ENCODE results near the gene CDC5L.

DNA sequence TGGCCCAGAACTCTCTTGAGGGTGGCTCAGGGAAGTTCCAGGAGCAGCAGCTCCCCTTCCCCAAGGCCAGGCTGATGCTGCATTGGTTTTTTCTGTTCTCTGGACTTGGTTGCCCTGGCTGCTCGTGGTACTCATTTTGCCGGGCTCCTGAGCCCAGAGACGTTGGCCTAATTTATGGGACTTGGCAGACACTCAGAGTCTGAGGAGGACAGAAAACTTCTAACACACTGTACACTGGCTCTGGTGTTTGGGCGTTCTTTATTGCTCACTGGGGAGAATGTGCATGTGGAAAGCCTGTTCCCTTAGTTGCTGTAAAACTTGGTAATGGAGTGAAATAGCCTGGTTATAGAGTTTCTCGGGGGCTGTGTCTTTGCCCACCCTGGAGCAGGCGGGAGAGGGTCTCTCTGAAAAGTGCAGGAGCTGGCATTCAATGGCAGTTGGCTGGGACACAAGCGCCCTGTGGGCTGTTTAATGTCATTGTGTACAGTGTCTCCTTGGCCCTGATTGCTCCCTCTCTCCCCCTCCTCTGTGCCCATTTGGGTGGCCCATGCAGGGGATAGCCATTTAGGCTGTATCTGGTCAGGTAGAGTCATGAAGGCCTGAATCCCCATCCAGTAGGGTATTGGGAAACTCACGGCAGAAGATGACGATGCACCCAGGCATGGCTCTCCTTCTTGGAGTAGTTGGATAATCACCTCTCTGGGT lies 109.3 kb downstream of the CDC5L start:
- TF ChIP-seq CTCF (IDR thresholded peaks at IDR 0.05): no peak
- no peak for TF ChIP-seq POLR2A (IDR thresholded peaks at IDR 0.05)

Measured in esophagus squamous epithelium (tissue), 4 donors.